Measurements from ENCODE around the gene GINS2. TPM values are rescaled to one million over a fixed set of nuclear protein-coding genes. Genes with fewer than 3 reads are reported as not detected.

Gene GINS2
- polyA plus RNA-seq, 1 of the 3 experiments (the other 2 are of a cell fraction), result 9.0 TPM

GRCh38 chr16:85655216-85656129 is 33.3 kb downstream of the GINS2 start:
- no peak for DNase-seq
- Histone ChIP-seq H3K27ac (ENCODE audit: low read depth in 2 of 2, low read length in 1 of 2) (peak overlapping the region in 1 of 2 experiments; percentile 22; a peak in 1 of 4 replicates), H3K9me2 (no peaks in the 10 kb centered on the region), H4K20me1 (ENCODE audit: insufficient read depth) (peaks cover 45% of the 10 kb centered on the region), H3K4me1 (ENCODE audit: control insufficient read depth in 1 of 2, insufficient read depth in 2 of 2, low read depth in 1 of 2, low read length in 1 of 2) (peaks cover 17 to 49% of the 10 kb centered on the region in 2 experiments), H3K36me3 (replicated peaks in 1 of 2; ENCODE audit: control insufficient read depth in 1 of 2, insufficient read depth in 2 of 2, low read length in 1 of 2) (peaks cover 7 to 60% of the 10 kb centered on the region in 2 experiments), H3F3A (replicated peaks; ENCODE audit: insufficient read depth) (peaks cover 17% of the 10 kb centered on the region), H3K27me3 (ENCODE audit: insufficient read depth) (no peaks in the 10 kb centered on the region), H3K9me3 (no peaks in the 10 kb centered on the region), H3K79me2 (ENCODE audit: insufficient read depth) (peaks cover 3% of the 10 kb centered on the region; the same call in 1 of the 2 replicates), H2AFZ (ENCODE audit: low read depth) (no peak overlapping the region), H3K4me3 (ENCODE audit: low read depth in 2 of 2, low read length in 1 of 2) (no peak overlapping the region), H3K4me2 (no peak overlapping the region), H3K9ac (no peak overlapping the region)
- TF ChIP-seq GATA2 (CRISPR knock-in tag; IDR thresholded peaks at IDR 0.05) (no peak), EP300 (IDR thresholded peaks at IDR 0.05; ENCODE audit: borderline replicate concordance in 1 of 2, low read depth in 1 of 2, low read length in 1 of 2) (no peak), TAF1 (IDR thresholded peaks at IDR 0.05; ENCODE audit: borderline replicate concordance, low read depth, low read length) (no peak), FOXJ3 (CRISPR knock-in tag; IDR thresholded peaks at IDR 0.05) (no peak), EZH2phosphoT487 (IDR thresholded peaks at IDR 0.05; ENCODE audit: borderline replicate concordance, low read depth) (no peak), IRF3 (IDR thresholded peaks at IDR 0.05; ENCODE audit: low read depth, low read length) (no peak), USF2 (IDR thresholded peaks at IDR 0.05; ENCODE audit: borderline replicate concordance, low read depth, low read length) (no peak), RCOR1 (IDR thresholded peaks at IDR 0.05; ENCODE audit: low read length) (no peak), USF1 (IDR thresholded peaks at IDR 0.05; ENCODE audit: borderline replicate concordance, low read depth) (no peak), SIN3A (IDR thresholded peaks at IDR 0.05; ENCODE audit: borderline replicate concordance, low read depth, low read length) (no peak), MXI1 (IDR thresholded peaks at IDR 0.05; ENCODE audit: low read depth, low read length) (no peak), YY1 (IDR thresholded peaks at IDR 0.05; ENCODE audit: low read depth) (no peak), FOXM1 (IDR thresholded peaks at IDR 0.05; ENCODE audit: low read depth) (no peak), REST (IDR thresholded peaks at IDR 0.05; ENCODE audit: low read depth, low read length) (no peak), SMC3 (IDR thresholded peaks at IDR 0.05; ENCODE audit: low read depth, low read length) (no peak), TCF12 (IDR thresholded peaks at IDR 0.05) (no peak), RAD21 (IDR thresholded peaks at IDR 0.05; ENCODE audit: low read length) (no peak), TEAD4 (IDR thresholded peaks at IDR 0.05; ENCODE audit: borderline replicate concordance, insufficient read depth) (no peak), CHD2 (IDR thresholded peaks at IDR 0.05; ENCODE audit: low read length, partially characterized antibody) (no peak), MEF2A (IDR thresholded peaks at IDR 0.05; ENCODE audit: borderline replicate concordance, low read depth) (no peak)
- WGBS (ENCODE audit: low lambda C conversion rate), result 94% methylated on average over 24 of the region's 35 CpGs
- CTCF ChIA-PET, result interaction anchor here (7.9 kb wide), 1 partner anchor 61 kb away, joined by 91 read pairs; no protein-coding TSS in a partner anchor
- POLR2A ChIA-PET, result no interaction called here
